GM21526 (cell line): ENCODE data around the gene ABI2.
A peak's percentile ranks its signal among the peaks of the same experiment; 100 is the strongest.

Experiments
- ATAC-seq: cut with Tn5 transposase; IDR thresholded peaks from one replicate; pipeline ENCODE4 v1.9.1; 2021; ENCODE audit warnings: moderate library complexity; ENCODE audit not compliant: unreplicated experiment, low FRiP score

ABI2 gene

GRCh38 chr2:203461746-203462145 lies 133.6 kb downstream of the ABI2 start:
- ATAC-seq: no peak

- no peak for ATAC-seq
These were observed 134.1 kb downstream of the ABI2 start for GRCh38 chr2:203462308-203462707.

- no peak for ATAC-seq
These were observed 135.1 kb downstream of the ABI2 start for GRCh38 chr2:203463266-203463678.

GRCh38 chr2:203469546-203469945 lies 141.4 kb downstream of the ABI2 start:
- ATAC-seq: no peak

- no peak for ATAC-seq
These were observed 142.2 kb downstream of the ABI2 start for GRCh38 chr2:203470371-203470770.

- no peak for ATAC-seq
These were observed 143.1 kb downstream of the ABI2 start for GRCh38 chr2:203471323-203471722.

GRCh38 chr2:203476881-203477280 lies 148.7 kb downstream of the ABI2 start:
- ATAC-seq: no peak

- ATAC-seq: no peak
These were observed 152.4 kb downstream of the ABI2 start for GRCh38 chr2:203480623-203481022.

- ATAC-seq: peak; percentile 76
These were observed 156.3 kb downstream of the ABI2 start for GRCh38 chr2:203484266-203485112.

- ATAC-seq: no peak
These were observed 161.3 kb downstream of the ABI2 start for GRCh38 chr2:203489531-203489930.

- no peak for ATAC-seq
These were observed 162.2 kb downstream of the ABI2 start for GRCh38 chr2:203490391-203490790.

- ATAC-seq: no peak
These were observed 164.8 kb downstream of the ABI2 start for GRCh38 chr2:203492965-203493364.
